Neural cell (in vitro differentiated cells): ENCODE measurements around the gene AXIN1. TPM values are rescaled to one million over a fixed set of nuclear protein-coding genes. Genes with fewer than 3 reads are reported as not detected.

Experiments
- H2AFZ ChIP-seq: fragments of 200-600, 300-800 bp; sonication (generic), shearing (Covaris generic); 2 replicates; pipeline ENCODE4 v1.6.0; 2014; ENCODE audit warnings: low read depth, mild to moderate bottlenecking, antibody characterized with exemption, low read length, moderate library complexity
- H3F3A ChIP-seq: fragments of 200-600 bp; shearing (Covaris generic); 2 replicates; pipeline ENCODE4 v1.6.1; 2016; ENCODE audit warnings: mild to moderate bottlenecking, moderate library complexity, mixed read lengths, antibody characterized with exemption, low read length; ENCODE audit not compliant: insufficient read depth, poor library complexity, severe bottlenecking
- H3K27ac ChIP-seq: fragments of 200-600, 300-800 bp; sonication (generic), shearing (Covaris generic); 2 replicates; pipeline ENCODE4 v1.5.1; 2014; ENCODE audit warnings: mild to moderate bottlenecking, low read length, moderate library complexity
- H3K27me3 ChIP-seq: fragments of 300-800, 200-600 bp; sonication (generic), shearing (Covaris generic); 2 replicates; pipeline ENCODE4 v1.6.0; 2014; ENCODE audit warnings: mild to moderate bottlenecking, low read depth, low read length, moderate library complexity; ENCODE audit not compliant: insufficient read depth
- H3K36me3 ChIP-seq: fragments of 300-800, 200-600 bp; sonication (generic), shearing (Covaris generic); 2 replicates; pipeline ENCODE4 v1.5.1; 2014; ENCODE audit warnings: mild to moderate bottlenecking, antibody characterized with exemption, low read length, moderate library complexity; ENCODE audit not compliant: insufficient read depth
- H3K4me2 ChIP-seq: fragments of 300-800, 200-600 bp; sonication (generic), shearing (Covaris generic); 2 replicates; pipeline ENCODE4 v1.6.0; 2014; ENCODE audit warnings: mild to moderate bottlenecking, low read length
- H3K4me3 ChIP-seq: fragments of 300-800, 200-600 bp; sonication (generic), shearing (Covaris generic); 2 replicates; pipeline ENCODE4 v1.5.1; 2014; ENCODE audit warnings: mild to moderate bottlenecking, low read length, moderate library complexity
- H3K79me2 ChIP-seq: fragments of 200-600 bp; shearing (Covaris generic); replicated peaks from 2 replicates; pipeline ENCODE4 v1.6.0; 2014; ENCODE audit warnings: mild to moderate bottlenecking, low read length, moderate library complexity; ENCODE audit not compliant: insufficient read depth
- H3K9ac ChIP-seq: fragments of 300-800, 200-600 bp; sonication (generic), shearing (Covaris generic); 2 replicates; pipeline ENCODE4 v1.6.1; 2016; ENCODE audit warnings: mild to moderate bottlenecking, low read length, mixed read lengths
- H3K9me2 ChIP-seq: fragments of 200-600 bp; shearing (Covaris generic); 2 replicates; pipeline ENCODE4 v1.6.1; 2016; ENCODE audit warnings: mild to moderate bottlenecking, low read length, mixed read lengths; ENCODE audit not compliant: insufficient read depth
- H3K9me3 ChIP-seq: fragments of 200-600, 300-800 bp; sonication (generic), shearing (Covaris generic); 2 replicates; pipeline ENCODE4 v1.6.1; 2016; ENCODE audit warnings: mild to moderate bottlenecking, mixed run types, low read length, moderate library complexity, mixed read lengths
- H4K20me1 ChIP-seq: fragments of 200-600 bp; shearing (Covaris generic); 2 replicates; pipeline ENCODE4 v1.6.1; 2016; ENCODE audit warnings: mild to moderate bottlenecking, mixed run types; ENCODE audit not compliant: insufficient read depth
- CTCF ChIP-seq: fragments of 450-650 bp; IDR thresholded peaks from 2 replicates; pipeline ENCODE4 v1.5.1; 2014; ENCODE audit warnings: antibody characterized with exemption, mild to moderate bottlenecking, moderate library complexity; ENCODE audit not compliant: poor library complexity, severe bottlenecking
- EP300 ChIP-seq: fragments of 450-650 bp; conservative IDR thresholded peaks from 2 replicates; pipeline ENCODE4 v1.6.1; 2014; ENCODE audit warnings: antibody characterized with exemption, mild to moderate bottlenecking, moderate library complexity; ENCODE audit not compliant: poor library complexity, severe bottlenecking
- EZH2 ChIP-seq: fragments of 200-600, 300-800 bp; shearing (Covaris generic), sonication (generic); IDR thresholded peaks from 2 replicates; pipeline ENCODE4 v1.6.1; 2014; ENCODE audit warnings: antibody characterized with exemption, low read length, borderline replicate concordance, mild to moderate bottlenecking; ENCODE audit not compliant: insufficient read depth, poor library complexity, severe bottlenecking
- MXI1 ChIP-seq: fragments of 450-650 bp; conservative IDR thresholded peaks from 2 replicates; pipeline ENCODE4 v1.6.1; 2014; ENCODE audit warnings: antibody characterized with exemption, mild to moderate bottlenecking; ENCODE audit not compliant: poor library complexity, severe bottlenecking
- POLR2AphosphoS5 ChIP-seq: IDR thresholded peaks from 2 replicates; pipeline ENCODE4 v1.6.1; 2012
- RAD21 ChIP-seq: fragments of 450-650 bp; conservative IDR thresholded peaks from 2 replicates; pipeline ENCODE4 v1.6.1; 2014; ENCODE audit warnings: antibody characterized with exemption, mild to moderate bottlenecking, moderate library complexity
- REST ChIP-seq: IDR thresholded peaks from 2 replicates; pipeline ENCODE4 v1.6.1; 2012; ENCODE audit warnings: borderline replicate concordance
- SMC3 ChIP-seq: fragments of 450-650 bp; conservative IDR thresholded peaks from 2 replicates; pipeline ENCODE4 v1.6.1; 2014; ENCODE audit warnings: antibody characterized with exemption, mild to moderate bottlenecking, moderate library complexity; ENCODE audit not compliant: poor library complexity
- TAF1 ChIP-seq: IDR thresholded peaks from 2 replicates; pipeline ENCODE4 v1.6.1; 2012; ENCODE audit warnings: low read depth
- polyA plus RNA-seq: library from polyadenylated mRNA; depleted of rRNA; stranded (reverse); fragments of >200 nt; gene quantifications from 2 replicates; pipeline ENCODE4 v1.2.3, GENCODE V29; 2014

Gene AXIN1
- polyA plus RNA-seq, 1 donor from 2014 or later = 30.5 TPM

GRCh38 chr16:245105-245504, 107.4 kb downstream of the AXIN1 start:
- no peak for TF ChIP-seq RAD21
- TF ChIP-seq EP300 = no peak
- TF ChIP-seq MXI1 = no peak
- no peak for TF ChIP-seq EZH2
- TF ChIP-seq POLR2AphosphoS5 = no peak
- no peak for TF ChIP-seq CTCF
- no peak for TF ChIP-seq REST
- no peak for TF ChIP-seq TAF1
- TF ChIP-seq SMC3 = no peak
- H3K9ac ChIP-seq = no peak overlapping the region
- H4K20me1 ChIP-seq = no peaks in the 10 kb centered on the region
- peaks cover 13% of the 10 kb centered on the region for H3K79me2 ChIP-seq
- no peak overlapping the region for H2AFZ ChIP-seq
- no peaks in the 10 kb centered on the region for H3F3A ChIP-seq
- H3K4me2 ChIP-seq = no peak overlapping the region
- no peak overlapping the region for H3K27ac ChIP-seq
- no peak overlapping the region for H3K4me3 ChIP-seq
- H3K9me2 ChIP-seq = no peaks in the 10 kb centered on the region
- no peaks in the 10 kb centered on the region for H3K36me3 ChIP-seq
- no peaks in the 10 kb centered on the region for H3K27me3 ChIP-seq
- H3K9me3 ChIP-seq = no peaks in the 10 kb centered on the region

- no peak overlapping the region for H2AFZ ChIP-seq
- H3K4me2 ChIP-seq = no peak overlapping the region
- H3K79me2 ChIP-seq = peaks cover 17% of the 10 kb centered on the region
- no peak overlapping the region for H3K9ac ChIP-seq
- TF ChIP-seq EZH2 (no peak), POLR2AphosphoS5 (no peak), TAF1 (no peak), CTCF (no peak), MXI1 (no peak), SMC3 (no peak), EP300 (no peak), REST (no peak), RAD21 (no peak)
- H3K4me3 ChIP-seq = no peak overlapping the region
- no peaks in the 10 kb centered on the region for H3K9me2 ChIP-seq
- no peak overlapping the region for H3K27ac ChIP-seq
- H3F3A ChIP-seq = no peaks in the 10 kb centered on the region
- H3K9me3 ChIP-seq = no peaks in the 10 kb centered on the region
- H3K27me3 ChIP-seq = no peaks in the 10 kb centered on the region
- H3K36me3 ChIP-seq = no peaks in the 10 kb centered on the region
- no peaks in the 10 kb centered on the region for H4K20me1 ChIP-seq
Measured at GRCh38 chr16:243348-243747, 109.2 kb downstream of the AXIN1 start.
